Stimulated activated CD4-positive, alpha-beta T cell treated with anti-CD3 and anti-CD28 coated beads, Interleukin-15, amount 100 ng/mL, for 48 hours (primary cell): ENCODE data around the gene CHPF.

Experiments
- DNase-seq, 2 donors: peaks; one replicate each; pipeline ENCODE4 v3.0.0-alpha.2; 2020; ENCODE audit warnings: low read depth in 2 of 2

The CHPF gene

GRCh38 chr2:219531639-219532377 is 11.8 kb downstream of the CHPF start:
- DNase-seq, result no peak

- peak; percentile 72 to 80 for DNase-seq
Measured at GRCh38 chr2:219530048-219530963, 13.3 kb downstream of the CHPF start.

- DNase-seq, result no peak
Measured at GRCh38 chr2:219527472-219527871, 16.1 kb downstream of the CHPF start.

GRCh38 chr2:219527076-219527394 is 16.6 kb downstream of the CHPF start:
- DNase-seq, result no peak

GRCh38 chr2:219526320-219527075 is 17.1 kb downstream of the CHPF start:
- DNase-seq, result no peak

- no peak for DNase-seq
Measured at GRCh38 chr2:219525533-219526232, 17.9 kb downstream of the CHPF start.

- DNase-seq, result no peak
Measured at GRCh38 chr2:219524817-219525216, 18.8 kb downstream of the CHPF start.

GRCh38 chr2:219523031-219523671 is 20.5 kb downstream of the CHPF start:
- no peak for DNase-seq

- DNase-seq, result no peak
Measured at GRCh38 chr2:219522111-219523030, 21.2 kb downstream of the CHPF start.

GRCh38 chr2:219521066-219521880 is 22.3 kb downstream of the CHPF start:
- DNase-seq, result no peak

- DNase-seq, result no peak
Measured at GRCh38 chr2:219520079-219520478, 23.5 kb downstream of the CHPF start.

GRCh38 chr2:219519526-219519916 is 24.1 kb downstream of the CHPF start:
- DNase-seq, result no peak

GRCh38 chr2:219517954-219518778 is 25.4 kb downstream of the CHPF start:
- no peak for DNase-seq

GRCh38 chr2:219516888-219517287 is 26.7 kb downstream of the CHPF start:
- no peak for DNase-seq

GRCh38 chr2:219515874-219516629 is 27.6 kb downstream of the CHPF start:
- DNase-seq, result no peak

- DNase-seq, result no peak
Measured at GRCh38 chr2:219514836-219515235, 28.8 kb downstream of the CHPF start.

GRCh38 chr2:219514196-219514761 is 29.3 kb downstream of the CHPF start, which contains the start of gene ASIC4:
Gene ASIC4, plus strand, starts transcription at chr2:219514482. Its CDS starts 243 bp downstream, at chr2:219514725.
- DNase-seq, result no peak
